Type B pancreatic cell (in vitro differentiated cells): ENCODE results near the gene RNF126. TPM values are rescaled to one million over a fixed set of nuclear protein-coding genes. Genes with fewer than 3 reads are reported as not detected.

Source experiments
- DNase-seq: peaks from one replicate; pipeline ENCODE4 v3.0.0; 2021; ENCODE audit warnings: mixed read lengths; ENCODE audit not compliant: unreplicated experiment; ENCODE audit errors: extremely low spot score
- H3K27ac Mint-ChIP-seq: 2 replicates; pipeline ENCODE4 v1.8.0; 2021; ENCODE audit warnings: mild to moderate bottlenecking, mixed read lengths
- H3K27me3 Mint-ChIP-seq: 2 replicates; pipeline ENCODE4 v1.8.0; 2021; ENCODE audit warnings: mixed read lengths
- H3K36me3 Mint-ChIP-seq: 2 replicates; pipeline ENCODE4 v1.8.0; 2021; ENCODE audit warnings: mixed read lengths
- H3K4me1 Mint-ChIP-seq: one replicate; pipeline ENCODE4 v1.8.0; 2021; ENCODE audit warnings: mixed read lengths; ENCODE audit not compliant: unreplicated experiment
- H3K4me3 Mint-ChIP-seq: 2 replicates; pipeline ENCODE4 v1.8.0; 2021; ENCODE audit warnings: mild to moderate bottlenecking, mixed read lengths
- H3K9me3 Mint-ChIP-seq: 2 replicates; pipeline ENCODE4 v1.8.0; 2021; ENCODE audit warnings: mixed read lengths
- total RNA-seq: library from RNA; stranded (reverse); gene quantifications from 2 replicates; pipeline ENCODE4 v1.2.1, GENCODE V29; 2021; ENCODE audit warnings: low replicate concordance
- TF ChIP-seq, protein P1 (sequence below): fragments of 200-600 bp; sonication (generic); conservative IDR thresholded peaks from 2 replicates; pipeline ENCODE4 v1.5.0; 2021; ENCODE audit warnings: antibody characterized with exemption, mild to moderate bottlenecking

RNF126 gene
- total RNA-seq, 1 donor from 2014 or later = 38.1 TPM

DNA sequence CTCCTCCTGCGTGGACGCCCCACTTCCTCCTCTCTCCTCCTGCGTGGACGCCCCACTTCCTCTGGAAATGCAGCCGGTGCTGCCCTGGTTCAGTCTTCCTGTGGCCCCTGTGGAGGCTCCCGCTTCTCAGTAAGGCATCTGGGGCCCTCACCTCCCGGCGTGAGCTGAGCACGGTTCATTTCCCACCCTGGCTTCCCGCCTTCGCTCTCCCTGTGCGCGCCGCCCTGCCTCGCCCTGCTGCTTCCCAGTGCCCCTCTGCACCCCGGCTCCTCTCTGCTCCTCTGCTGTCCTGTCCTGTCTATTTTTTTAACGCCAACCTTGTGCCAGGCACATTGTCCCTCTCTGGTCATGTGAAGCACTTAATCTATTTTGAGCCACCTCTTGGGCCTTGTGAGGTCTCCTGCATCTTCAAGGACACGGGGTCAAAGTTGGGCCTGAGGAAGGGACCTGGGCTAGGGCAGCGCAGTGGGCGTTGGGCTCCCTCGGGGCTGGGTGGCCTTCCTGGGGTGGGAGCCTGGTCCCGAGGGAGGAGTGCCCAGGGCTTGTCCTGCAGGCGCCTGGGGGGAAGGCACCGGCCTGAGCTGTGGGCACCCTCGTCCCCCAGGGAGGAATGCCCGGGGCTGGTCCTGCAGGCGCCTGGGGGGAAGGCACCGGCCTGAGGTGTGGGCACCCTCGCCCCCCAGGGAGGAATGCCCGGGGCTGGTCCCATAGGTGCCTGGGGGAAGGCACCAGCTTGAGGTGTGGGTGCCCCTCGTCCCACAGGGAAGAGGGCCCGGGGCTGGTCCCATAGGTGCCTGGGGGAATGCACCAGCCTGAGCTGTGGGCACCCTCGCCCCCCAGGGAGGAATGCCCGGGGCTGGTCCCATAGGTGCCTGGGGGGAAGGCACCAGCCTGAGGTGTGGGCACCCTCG lies 60.4 kb downstream of the RNF126 start:
- Mint-ChIP-seq H3K4me1 (no peaks in the 10 kb centered on the region), H3K36me3 (no peaks in the 10 kb centered on the region), H3K27ac (no peak overlapping the region), H3K27me3 (no peaks in the 10 kb centered on the region), H3K9me3 (no peaks in the 10 kb centered on the region), H3K4me3 (no peak overlapping the region)
- DNase-seq = no peak
- TF ChIP-seq, protein P1, sequence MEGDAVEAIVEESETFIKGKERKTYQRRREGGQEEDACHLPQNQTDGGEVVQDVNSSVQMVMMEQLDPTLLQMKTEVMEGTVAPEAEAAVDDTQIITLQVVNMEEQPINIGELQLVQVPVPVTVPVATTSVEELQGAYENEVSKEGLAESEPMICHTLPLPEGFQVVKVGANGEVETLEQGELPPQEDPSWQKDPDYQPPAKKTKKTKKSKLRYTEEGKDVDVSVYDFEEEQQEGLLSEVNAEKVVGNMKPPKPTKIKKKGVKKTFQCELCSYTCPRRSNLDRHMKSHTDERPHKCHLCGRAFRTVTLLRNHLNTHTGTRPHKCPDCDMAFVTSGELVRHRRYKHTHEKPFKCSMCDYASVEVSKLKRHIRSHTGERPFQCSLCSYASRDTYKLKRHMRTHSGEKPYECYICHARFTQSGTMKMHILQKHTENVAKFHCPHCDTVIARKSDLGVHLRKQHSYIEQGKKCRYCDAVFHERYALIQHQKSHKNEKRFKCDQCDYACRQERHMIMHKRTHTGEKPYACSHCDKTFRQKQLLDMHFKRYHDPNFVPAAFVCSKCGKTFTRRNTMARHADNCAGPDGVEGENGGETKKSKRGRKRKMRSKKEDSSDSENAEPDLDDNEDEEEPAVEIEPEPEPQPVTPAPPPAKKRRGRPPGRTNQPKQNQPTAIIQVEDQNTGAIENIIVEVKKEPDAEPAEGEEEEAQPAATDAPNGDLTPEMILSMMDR = no peak

DNA sequence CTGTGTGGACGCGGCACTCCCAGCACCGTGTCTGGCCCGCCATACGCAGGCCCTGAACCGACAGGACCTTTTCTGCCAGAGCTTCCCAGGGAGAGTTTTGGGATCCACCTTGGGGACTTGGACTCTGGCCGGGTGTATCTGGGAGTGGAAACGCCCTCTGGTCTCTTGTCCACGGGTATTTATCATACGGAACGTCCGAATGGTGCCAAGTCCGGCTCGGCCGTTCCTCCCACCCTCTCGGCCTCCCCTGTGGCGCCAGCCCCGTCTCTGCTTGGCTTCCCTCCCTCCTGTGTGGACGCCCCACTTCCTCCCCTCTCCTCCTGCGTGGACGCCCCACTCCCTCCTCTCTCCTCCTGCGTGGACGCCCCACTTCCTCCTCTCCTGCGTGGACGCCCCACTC lies 61.2 kb downstream of the RNF126 start:
- H3K27me3 Mint-ChIP-seq = no peaks in the 10 kb centered on the region
- H3K36me3 Mint-ChIP-seq = no peaks in the 10 kb centered on the region
- no peak overlapping the region for H3K4me3 Mint-ChIP-seq
- DNase-seq = no peak
- no peaks in the 10 kb centered on the region for H3K9me3 Mint-ChIP-seq
- no peak overlapping the region for H3K27ac Mint-ChIP-seq
- H3K4me1 Mint-ChIP-seq = no peaks in the 10 kb centered on the region
- TF ChIP-seq, protein P1 = no peak

DNA sequence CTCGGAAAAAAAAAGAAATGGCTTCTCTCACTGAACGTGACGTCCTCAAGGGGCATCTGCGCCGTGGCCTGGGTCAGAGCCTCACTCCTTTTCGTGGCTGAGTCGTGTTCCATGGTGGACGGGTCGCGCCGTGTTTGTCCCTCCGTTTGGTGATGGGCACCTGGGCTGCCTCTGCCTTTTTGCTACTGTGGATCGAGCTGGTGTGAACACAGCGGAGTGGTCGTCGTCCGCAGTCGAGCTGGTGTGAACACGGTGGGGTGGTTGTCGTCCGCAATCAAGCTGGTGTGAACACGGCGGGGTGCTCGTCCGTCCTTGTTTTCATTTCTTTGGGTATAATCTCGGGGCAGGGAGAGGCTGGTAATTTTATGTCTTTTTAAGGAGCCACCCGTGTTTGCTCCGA lies 61.7 kb downstream of the RNF126 start:
- H3K9me3 Mint-ChIP-seq = no peaks in the 10 kb centered on the region
- H3K27ac Mint-ChIP-seq = no peak overlapping the region
- no peaks in the 10 kb centered on the region for H3K4me1 Mint-ChIP-seq
- no peaks in the 10 kb centered on the region for H3K27me3 Mint-ChIP-seq
- TF ChIP-seq, protein P1 = no peak
- no peak overlapping the region for H3K4me3 Mint-ChIP-seq
- DNase-seq = no peak
- H3K36me3 Mint-ChIP-seq = no peaks in the 10 kb centered on the region

Other genes with a start within 250 kb of the RNF126 start
- 35.4 and 40.5 TPM in 2 replicates for gene SHC2, start 202.2 kb downstream of the RNF126 start, total RNA-seq
- 0.74 and 2.7 TPM in 2 replicates for gene MADCAM1, start 166.7 kb downstream of the RNF126 start, total RNA-seq
- 18.0 and 26.1 TPM in 2 replicates for gene TPGS1, start 155.7 kb downstream of the RNF126 start, total RNA-seq
- gene CDC34, start 131.5 kb downstream of the RNF126 start, total RNA-seq = 93.0 and 95.0 TPM in 2 replicates
- gene GZMM, start 119.2 kb downstream of the RNF126 start, total RNA-seq = 0.34 TPM in 1 of 2 replicates, not detected in the other
- 497 and 522 TPM in 2 replicates for gene BSG, start 90.6 kb downstream of the RNF126 start, total RNA-seq
- gene HCN2, start 73.3 kb downstream of the RNF126 start, total RNA-seq = 1.4 and 1.9 TPM in 2 replicates
- gene POLRMT, start 29.7 kb downstream of the RNF126 start, total RNA-seq = 52.2 and 59.8 TPM in 2 replicates
- not detected in 2 replicates for gene FGF22, start 23.3 kb downstream of the RNF126 start, total RNA-seq
- 9.3 and 11.0 TPM in 2 replicates for gene FSTL3, start 13.2 kb upstream of the RNF126 start, total RNA-seq
- gene PRSS57, start 32.2 kb upstream of the RNF126 start, total RNA-seq = not detected in 2 replicates
- gene PALM, start 45.7 kb upstream of the RNF126 start, total RNA-seq = 63.3 and 64.1 TPM in 2 replicates
- gene MISP, start 87.9 kb upstream of the RNF126 start, total RNA-seq = 9.4 and 20.8 TPM in 2 replicates
- 416 and 496 TPM in 2 replicates for gene PTBP1, start 134.2 kb upstream of the RNF126 start, total RNA-seq
- 9.9 and 29.2 TPM in 2 replicates for gene PLPPR3, start 158.7 kb upstream of the RNF126 start, total RNA-seq
- gene AZU1, start 164.6 kb upstream of the RNF126 start, total RNA-seq = 0.41 TPM in 1 of 2 replicates, not detected in the other
- gene PRTN3, start 177.8 kb upstream of the RNF126 start, total RNA-seq = 0.45 TPM in 1 of 2 replicates, not detected in the other
- not detected in 2 replicates for gene ELANE, start 189.1 kb upstream of the RNF126 start, total RNA-seq
- 5.5 and 11.3 TPM in 2 replicates for gene CFD, start 196.4 kb upstream of the RNF126 start, total RNA-seq
- gene MED16, start 230.0 kb upstream of the RNF126 start, total RNA-seq = 59.6 and 74.2 TPM in 2 replicates
- not detected in 2 replicates for gene RNU6-9, start 230.3 kb upstream of the RNF126 start, total RNA-seq